Type B pancreatic cell (in vitro differentiated cells): ENCODE data around the gene PAGR1. TPM values are rescaled to one million over a fixed set of nuclear protein-coding genes. Genes with fewer than 3 reads are reported as not detected.
"Not testable (repeated sequence)": the region's sequence is repeated elsewhere in the genome, so short reads cannot be mapped to it uniquely, and the experiment has no call there.

ENCODE experiments used
- DNase-seq: peaks from one replicate; pipeline ENCODE4 v3.0.0; 2021; ENCODE audit warnings: mixed read lengths; ENCODE audit not compliant: unreplicated experiment; ENCODE audit errors: extremely low spot score
- H3K27ac Mint-ChIP-seq: 2 replicates; pipeline ENCODE4 v1.8.0; 2021; ENCODE audit warnings: mild to moderate bottlenecking, mixed read lengths
- H3K27me3 Mint-ChIP-seq: 2 replicates; pipeline ENCODE4 v1.8.0; 2021; ENCODE audit warnings: mixed read lengths
- H3K36me3 Mint-ChIP-seq: 2 replicates; pipeline ENCODE4 v1.8.0; 2021; ENCODE audit warnings: mixed read lengths
- H3K4me1 Mint-ChIP-seq: one replicate; pipeline ENCODE4 v1.8.0; 2021; ENCODE audit warnings: mixed read lengths; ENCODE audit not compliant: unreplicated experiment
- H3K4me3 Mint-ChIP-seq: 2 replicates; pipeline ENCODE4 v1.8.0; 2021; ENCODE audit warnings: mild to moderate bottlenecking, mixed read lengths
- H3K9me3 Mint-ChIP-seq: 2 replicates; pipeline ENCODE4 v1.8.0; 2021; ENCODE audit warnings: mixed read lengths
- long read RNA-seq: library from polyadenylated mRNA; unstranded; transcript quantifications from one replicate; pipeline ENCODE4 v2.0.0, GENCODE V29; 2020
- total RNA-seq: library from RNA; stranded (reverse); gene quantifications from 2 replicates; pipeline ENCODE4 v1.2.1, GENCODE V29; 2021; ENCODE audit warnings: low replicate concordance
- TF ChIP-seq, protein P1 (sequence below): fragments of 200-600 bp; sonication (generic); conservative IDR thresholded peaks from 2 replicates; pipeline ENCODE4 v1.5.0; 2021; ENCODE audit warnings: antibody characterized with exemption, mild to moderate bottlenecking

The PAGR1 gene
- 25.5 and 33.5 TPM in 2 replicates for total RNA-seq
- long read RNA-seq, partial matches to known transcripts = 0 of 2 reads
- long read RNA-seq, other reads (novel, unspliced or antisense) = 0 of 2 reads

DNA sequence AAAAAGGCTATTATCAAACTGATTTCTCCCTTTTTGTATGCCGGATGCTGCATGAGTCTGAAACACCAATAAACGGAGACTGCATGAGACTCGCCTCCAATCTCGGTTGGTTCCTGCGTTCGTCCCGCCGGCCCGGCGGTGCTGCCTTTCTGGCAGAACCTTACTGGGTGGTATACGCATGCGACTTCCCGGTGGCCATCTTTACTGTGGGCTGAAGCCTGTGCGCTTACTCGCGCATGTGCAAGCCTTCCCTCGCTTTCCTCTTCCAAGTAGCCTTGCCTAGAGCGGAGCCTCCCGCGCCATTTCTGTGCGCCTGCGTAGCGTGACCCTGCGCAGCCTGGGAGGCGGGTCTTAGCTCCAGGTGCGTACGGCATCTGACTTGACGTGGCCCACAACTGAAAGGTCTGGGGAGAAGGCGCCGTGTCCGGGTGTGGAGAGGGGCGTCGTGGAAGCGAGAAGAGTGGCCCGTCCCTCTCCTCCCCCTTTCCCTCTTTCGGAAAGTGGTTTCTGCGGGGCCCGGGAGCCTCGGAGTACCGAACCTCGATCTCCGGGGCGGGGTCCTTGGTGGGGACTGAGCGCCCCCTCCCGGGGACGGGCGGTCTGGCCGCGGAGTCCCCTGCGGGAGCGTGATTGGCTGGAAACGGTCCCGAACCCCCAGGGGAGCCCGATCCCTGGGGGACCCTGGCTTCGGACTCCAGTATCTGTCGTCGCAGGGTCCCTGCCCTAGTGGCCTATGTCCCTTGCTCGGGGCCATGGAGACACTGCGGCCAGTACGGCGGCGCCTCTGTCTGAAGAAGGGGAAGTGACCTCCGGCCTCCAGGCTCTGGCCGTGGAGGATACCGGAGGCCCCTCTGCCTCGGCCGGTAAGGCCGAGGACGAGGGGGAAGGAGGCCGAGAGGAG lies at the start of gene PAGR1:
TSS of gene PAGR1 (plus strand) at position 360 of the 901 bp plus-strand sequence. CDS start at position 734, 374 bp downstream.
- TF ChIP-seq, protein P1, sequence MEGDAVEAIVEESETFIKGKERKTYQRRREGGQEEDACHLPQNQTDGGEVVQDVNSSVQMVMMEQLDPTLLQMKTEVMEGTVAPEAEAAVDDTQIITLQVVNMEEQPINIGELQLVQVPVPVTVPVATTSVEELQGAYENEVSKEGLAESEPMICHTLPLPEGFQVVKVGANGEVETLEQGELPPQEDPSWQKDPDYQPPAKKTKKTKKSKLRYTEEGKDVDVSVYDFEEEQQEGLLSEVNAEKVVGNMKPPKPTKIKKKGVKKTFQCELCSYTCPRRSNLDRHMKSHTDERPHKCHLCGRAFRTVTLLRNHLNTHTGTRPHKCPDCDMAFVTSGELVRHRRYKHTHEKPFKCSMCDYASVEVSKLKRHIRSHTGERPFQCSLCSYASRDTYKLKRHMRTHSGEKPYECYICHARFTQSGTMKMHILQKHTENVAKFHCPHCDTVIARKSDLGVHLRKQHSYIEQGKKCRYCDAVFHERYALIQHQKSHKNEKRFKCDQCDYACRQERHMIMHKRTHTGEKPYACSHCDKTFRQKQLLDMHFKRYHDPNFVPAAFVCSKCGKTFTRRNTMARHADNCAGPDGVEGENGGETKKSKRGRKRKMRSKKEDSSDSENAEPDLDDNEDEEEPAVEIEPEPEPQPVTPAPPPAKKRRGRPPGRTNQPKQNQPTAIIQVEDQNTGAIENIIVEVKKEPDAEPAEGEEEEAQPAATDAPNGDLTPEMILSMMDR = peak; percentile 93
- Mint-ChIP-seq H3K4me3 (peak within 1 kb of the TSS; percentile 93), H3K36me3 (peaks cover 8% of the 10 kb centered on the region), H3K27ac (peak within 1 kb of the TSS; percentile 94), H3K9me3 (no peaks in the 10 kb centered on the region), H3K27me3 (peaks cover 4% of the 10 kb centered on the region), H3K4me1 (peaks cover 38% of the 10 kb centered on the region)
- DNase-seq = peak; percentile 98

DNA sequence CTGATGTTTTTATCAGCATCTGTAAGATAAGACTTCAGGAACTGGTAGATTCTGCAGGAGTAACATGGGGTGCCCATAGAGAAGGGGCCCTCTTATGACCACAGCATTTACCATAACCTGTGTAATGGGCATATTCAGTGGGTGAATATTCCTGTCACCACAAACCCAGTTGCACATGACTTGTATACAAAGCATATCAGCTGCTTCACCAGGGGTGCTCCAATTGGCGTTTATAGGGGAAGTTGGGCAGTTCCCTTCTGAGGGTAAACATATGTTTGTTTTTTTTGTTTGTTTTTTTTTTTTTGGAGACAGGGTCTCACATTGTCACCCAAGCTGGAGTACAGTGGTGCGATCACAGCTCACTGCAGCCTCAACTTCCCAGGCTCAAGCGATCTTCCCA lies 49.4 kb upstream of the PAGR1 start:
- TF ChIP-seq, protein P1 = no peak
- H3K27me3 Mint-ChIP-seq = no peaks in the 10 kb centered on the region
- no peak overlapping the region for H3K4me3 Mint-ChIP-seq
- no peak overlapping the region for H3K27ac Mint-ChIP-seq
- H3K4me1 Mint-ChIP-seq = peaks cover 6% of the 10 kb centered on the region
- H3K9me3 Mint-ChIP-seq = no peaks in the 10 kb centered on the region
- H3K36me3 Mint-ChIP-seq = no peaks in the 10 kb centered on the region
- DNase-seq = no peak

DNA sequence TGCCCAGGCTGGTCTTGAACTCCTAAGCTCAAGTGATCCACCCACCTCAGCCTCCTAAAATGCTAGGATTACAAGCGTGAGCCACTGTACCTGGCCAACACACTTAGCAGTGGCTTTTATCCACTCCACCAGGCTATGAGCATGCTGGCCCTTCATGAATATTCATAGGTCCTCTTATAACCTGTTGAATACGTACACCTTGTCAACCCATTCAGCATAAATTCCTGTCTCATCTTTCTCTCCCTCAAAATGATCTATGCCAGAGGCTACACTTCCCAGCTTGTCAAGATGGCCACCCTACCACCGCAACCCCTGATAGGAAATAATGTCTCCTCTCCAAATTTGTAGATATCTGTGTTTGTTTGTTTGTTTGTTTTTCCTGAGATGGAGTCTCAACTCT lies 48.9 kb upstream of the PAGR1 start:
- H3K36me3 Mint-ChIP-seq = no peaks in the 10 kb centered on the region
- no peaks in the 10 kb centered on the region for H3K9me3 Mint-ChIP-seq
- no peak overlapping the region for H3K27ac Mint-ChIP-seq
- H3K4me1 Mint-ChIP-seq = peaks cover 6% of the 10 kb centered on the region
- DNase-seq = no peak
- TF ChIP-seq, protein P1 = no peak
- H3K27me3 Mint-ChIP-seq = no peaks in the 10 kb centered on the region
- H3K4me3 Mint-ChIP-seq = no peak overlapping the region

DNA sequence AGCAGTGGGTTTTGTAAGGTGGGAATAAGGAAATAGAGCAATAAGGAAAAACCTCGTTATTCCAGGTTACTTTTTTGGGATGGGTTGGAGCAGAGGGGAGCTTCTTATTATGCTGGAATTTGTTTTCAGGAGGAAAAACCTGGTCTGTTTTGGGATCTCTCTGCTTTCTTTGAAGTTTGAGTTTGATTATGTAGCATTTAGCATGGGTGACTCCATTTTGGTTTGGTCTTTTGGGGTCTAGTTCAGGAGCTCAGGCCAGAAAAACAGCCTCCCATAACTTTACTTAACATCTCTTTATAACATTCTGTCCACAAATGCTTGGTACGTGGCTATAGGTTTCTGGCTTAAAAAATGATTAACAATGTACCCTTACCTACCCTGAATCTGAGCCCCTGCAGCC lies 46.4 kb upstream of the PAGR1 start:
- Mint-ChIP-seq H3K27ac (no peak overlapping the region), H3K36me3 (no peaks in the 10 kb centered on the region)

DNA sequence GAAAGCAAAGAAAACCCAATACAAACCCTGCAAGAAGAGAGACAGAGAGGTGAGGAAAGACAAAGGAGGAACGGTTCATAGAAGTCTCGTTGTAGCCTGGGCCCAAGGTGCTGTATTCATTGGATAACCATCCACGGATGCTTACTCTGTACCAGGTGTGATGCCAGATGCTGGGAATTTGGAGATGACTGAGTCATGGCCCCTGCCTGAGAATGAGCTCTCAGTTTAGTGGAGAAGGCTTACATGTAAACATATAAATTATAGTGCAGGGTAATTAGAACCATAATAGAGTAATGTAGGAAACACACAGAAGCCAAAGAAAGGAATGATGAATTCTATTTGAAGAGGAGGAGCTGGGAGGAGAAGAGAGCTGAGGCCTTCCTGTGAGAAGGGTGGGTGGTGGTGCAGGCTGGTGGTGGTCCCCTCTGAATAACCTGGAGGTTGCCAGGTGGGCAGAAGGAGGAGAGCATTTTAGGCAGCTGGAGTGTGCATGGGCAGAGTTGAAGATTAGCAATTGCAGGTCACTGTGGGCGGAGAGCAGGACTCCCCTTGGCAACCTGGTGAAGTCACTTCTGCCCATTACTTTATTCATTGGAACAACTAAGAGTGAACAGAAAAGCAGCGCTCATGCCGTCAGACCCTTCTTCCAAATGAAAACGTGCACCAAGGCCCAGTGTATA lies 45.6 kb upstream of the PAGR1 start:
- peak overlapping the region; percentile 46 for H3K27ac Mint-ChIP-seq
- H3K4me3 Mint-ChIP-seq = no peak overlapping the region
- no peaks in the 10 kb centered on the region for H3K27me3 Mint-ChIP-seq
- no peaks in the 10 kb centered on the region for H3K9me3 Mint-ChIP-seq
- H3K4me1 Mint-ChIP-seq = peaks cover 11% of the 10 kb centered on the region
- DNase-seq = no peak
- H3K36me3 Mint-ChIP-seq = no peaks in the 10 kb centered on the region
- TF ChIP-seq, protein P1 = no peak

More for the DNA sequence above, 46.4 kb upstream of the PAGR1 start:
- Mint-ChIP-seq H3K4me1 (peaks cover 11% of the 10 kb centered on the region), H3K4me3 (no peak overlapping the region), H3K27me3 (no peaks in the 10 kb centered on the region), H3K9me3 (no peaks in the 10 kb centered on the region)
- DNase-seq = no peak
- TF ChIP-seq, protein P1 = no peak

DNA sequence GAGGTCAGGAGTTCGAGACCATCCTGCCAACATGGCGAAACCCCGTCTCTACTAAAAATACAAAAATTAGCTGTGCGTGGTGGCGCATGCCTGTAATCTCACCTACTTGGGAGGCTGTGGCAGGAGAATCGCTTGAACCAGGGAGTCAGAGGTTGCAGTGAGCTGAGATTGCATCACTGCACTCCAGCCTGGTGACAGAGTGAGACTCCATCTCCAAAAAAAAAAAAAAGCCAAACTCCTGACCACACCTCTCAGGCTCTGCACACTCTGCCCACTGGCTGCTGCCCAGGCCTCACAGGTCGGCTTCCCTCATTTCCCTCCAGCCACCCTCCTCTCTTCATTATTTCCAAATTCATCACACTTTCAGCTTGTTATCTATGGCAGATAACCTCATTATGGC lies 43.6 kb upstream of the PAGR1 start:
- not testable (repeated sequence) for H3K27ac Mint-ChIP-seq, H3K4me3 Mint-ChIP-seq, H3K27me3 Mint-ChIP-seq, DNase-seq, H3K9me3 Mint-ChIP-seq, H3K36me3 Mint-ChIP-seq
- H3K4me1 Mint-ChIP-seq = peaks cover 11% of the 10 kb centered on the region
